SK-N-SH treated with all-trans-retinoic acid at 6 μM for 48 hours (cell line): ENCODE measurements around the gene CFTR.

Experiments
- GLIS3 ChIP-seq: fragments of 250-450 bp; sonication (Bioruptor Pico); IDR thresholded peaks from 2 replicates; pipeline ENCODE4 v1.5.0; 2020; ENCODE audit warnings: mild to moderate bottlenecking, moderate library complexity
- RARB ChIP-seq: fragments of 250-450 bp; sonication (Bioruptor Pico); IDR thresholded peaks from 2 replicates; pipeline ENCODE4 v1.8.0; 2021; ENCODE audit warnings: mild to moderate bottlenecking, moderate library complexity
- TOX ChIP-seq: fragments of 250-450 bp; sonication (Bioruptor Pico); IDR thresholded peaks from 2 replicates; pipeline ENCODE4 v1.8.0; 2021; ENCODE audit warnings: mild to moderate bottlenecking, moderate library complexity, borderline replicate concordance
- ZFP3 ChIP-seq: fragments of 250-450 bp; sonication (Bioruptor Pico); IDR thresholded peaks from 2 replicates; pipeline ENCODE4 v1.5.0; 2020; ENCODE audit warnings: mild to moderate bottlenecking, moderate library complexity
- ZFP30 ChIP-seq: fragments of 450-650 bp; formaldehyde crosslinking; IDR thresholded peaks from 2 replicates; pipeline ENCODE4 v1.5.0; 2022; ENCODE audit warnings: mild to moderate bottlenecking, moderate library complexity
- ZNF8 ChIP-seq: fragments of 450-650 bp; formaldehyde crosslinking; IDR thresholded peaks from 2 replicates; pipeline ENCODE4 v1.5.0; 2020; ENCODE audit warnings: mild to moderate bottlenecking, moderate library complexity
- TF ChIP-seq, protein P1 (sequence below): fragments of 250-450 bp; sonication (Bioruptor Pico); IDR thresholded peaks from 2 replicates; pipeline ENCODE4 v1.8.0; 2020; ENCODE audit warnings: mild to moderate bottlenecking, moderate library complexity, borderline replicate concordance
- TF ChIP-seq, protein P2 (sequence below): fragments of 250-450 bp; sonication (Bioruptor Pico); IDR thresholded peaks from 2 replicates; pipeline ENCODE4 v1.5.1; 2020; ENCODE audit warnings: low read depth, mild to moderate bottlenecking, moderate library complexity
- TF ChIP-seq, protein P3 (sequence below): fragments of 250-450 bp; sonication (Bioruptor Pico); IDR thresholded peaks from 2 replicates; pipeline ENCODE4 v1.5.0; 2020; ENCODE audit warnings: mild to moderate bottlenecking, moderate library complexity
- TF ChIP-seq, protein P4 (sequence below): fragments of 250-450 bp; sonication (Bioruptor Pico); IDR thresholded peaks from 2 replicates; pipeline ENCODE4 v1.5.1; 2021; ENCODE audit warnings: mild to moderate bottlenecking, moderate library complexity

DNA sequence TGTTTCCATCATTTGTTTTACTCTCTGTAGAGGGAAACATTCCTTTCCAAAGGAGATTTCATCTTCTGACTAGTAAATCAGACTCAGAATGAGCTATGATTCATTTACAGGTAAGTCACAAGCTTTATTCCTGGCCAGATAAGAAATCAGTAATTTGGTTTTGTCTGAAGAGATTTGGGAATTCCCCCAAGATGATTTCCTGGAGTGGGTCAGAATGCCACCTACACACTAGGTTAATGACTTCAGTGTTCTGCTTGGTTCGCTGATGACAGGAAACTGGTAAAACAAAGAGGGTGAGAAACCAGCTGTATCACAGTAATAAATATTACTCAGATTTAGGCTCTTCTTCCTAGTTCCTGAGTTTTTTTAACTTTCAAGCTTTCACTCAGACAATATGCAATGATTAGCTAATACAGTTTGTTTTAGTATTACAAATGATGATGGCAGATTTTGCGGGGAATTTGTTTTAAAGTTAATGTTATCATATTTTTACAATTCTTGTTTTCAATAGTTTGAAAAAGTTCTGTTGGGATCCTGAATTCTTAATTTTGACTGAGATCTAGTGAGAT is 44.3 kb upstream of the CFTR start:
- TF ChIP-seq ZFP3 (CRISPR knock-in tag) (no peak), TOX (CRISPR knock-in tag) (no peak), ZFP30 (CRISPR knock-in tag) (no peak), GLIS3 (no peak), ZNF8 (CRISPR knock-in tag) (no peak), RARB (CRISPR knock-in tag) (no peak)
- TF ChIP-seq, protein P1, sequence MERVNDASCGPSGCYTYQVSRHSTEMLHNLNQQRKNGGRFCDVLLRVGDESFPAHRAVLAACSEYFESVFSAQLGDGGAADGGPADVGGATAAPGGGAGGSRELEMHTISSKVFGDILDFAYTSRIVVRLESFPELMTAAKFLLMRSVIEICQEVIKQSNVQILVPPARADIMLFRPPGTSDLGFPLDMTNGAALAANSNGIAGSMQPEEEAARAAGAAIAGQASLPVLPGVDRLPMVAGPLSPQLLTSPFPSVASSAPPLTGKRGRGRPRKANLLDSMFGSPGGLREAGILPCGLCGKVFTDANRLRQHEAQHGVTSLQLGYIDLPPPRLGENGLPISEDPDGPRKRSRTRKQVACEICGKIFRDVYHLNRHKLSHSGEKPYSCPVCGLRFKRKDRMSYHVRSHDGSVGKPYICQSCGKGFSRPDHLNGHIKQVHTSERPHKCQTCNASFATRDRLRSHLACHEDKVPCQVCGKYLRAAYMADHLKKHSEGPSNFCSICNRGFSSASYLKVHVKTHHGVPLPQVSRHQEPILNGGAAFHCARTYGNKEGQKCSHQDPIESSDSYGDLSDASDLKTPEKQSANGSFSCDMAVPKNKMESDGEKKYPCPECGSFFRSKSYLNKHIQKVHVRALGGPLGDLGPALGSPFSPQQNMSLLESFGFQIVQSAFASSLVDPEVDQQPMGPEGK (CRISPR knock-in tag), result no peak
- TF ChIP-seq, protein P2, sequence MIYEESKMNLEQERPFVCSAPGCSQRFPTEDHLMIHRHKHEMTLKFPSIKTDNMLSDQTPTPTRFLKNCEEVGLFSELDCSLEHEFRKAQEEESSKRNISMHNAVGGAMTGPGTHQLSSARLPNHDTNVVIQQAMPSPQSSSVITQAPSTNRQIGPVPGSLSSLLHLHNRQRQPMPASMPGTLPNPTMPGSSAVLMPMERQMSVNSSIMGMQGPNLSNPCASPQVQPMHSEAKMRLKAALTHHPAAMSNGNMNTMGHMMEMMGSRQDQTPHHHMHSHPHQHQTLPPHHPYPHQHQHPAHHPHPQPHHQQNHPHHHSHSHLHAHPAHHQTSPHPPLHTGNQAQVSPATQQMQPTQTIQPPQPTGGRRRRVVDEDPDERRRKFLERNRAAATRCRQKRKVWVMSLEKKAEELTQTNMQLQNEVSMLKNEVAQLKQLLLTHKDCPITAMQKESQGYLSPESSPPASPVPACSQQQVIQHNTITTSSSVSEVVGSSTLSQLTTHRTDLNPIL (CRISPR knock-in tag), result no peak
- TF ChIP-seq, protein P3, sequence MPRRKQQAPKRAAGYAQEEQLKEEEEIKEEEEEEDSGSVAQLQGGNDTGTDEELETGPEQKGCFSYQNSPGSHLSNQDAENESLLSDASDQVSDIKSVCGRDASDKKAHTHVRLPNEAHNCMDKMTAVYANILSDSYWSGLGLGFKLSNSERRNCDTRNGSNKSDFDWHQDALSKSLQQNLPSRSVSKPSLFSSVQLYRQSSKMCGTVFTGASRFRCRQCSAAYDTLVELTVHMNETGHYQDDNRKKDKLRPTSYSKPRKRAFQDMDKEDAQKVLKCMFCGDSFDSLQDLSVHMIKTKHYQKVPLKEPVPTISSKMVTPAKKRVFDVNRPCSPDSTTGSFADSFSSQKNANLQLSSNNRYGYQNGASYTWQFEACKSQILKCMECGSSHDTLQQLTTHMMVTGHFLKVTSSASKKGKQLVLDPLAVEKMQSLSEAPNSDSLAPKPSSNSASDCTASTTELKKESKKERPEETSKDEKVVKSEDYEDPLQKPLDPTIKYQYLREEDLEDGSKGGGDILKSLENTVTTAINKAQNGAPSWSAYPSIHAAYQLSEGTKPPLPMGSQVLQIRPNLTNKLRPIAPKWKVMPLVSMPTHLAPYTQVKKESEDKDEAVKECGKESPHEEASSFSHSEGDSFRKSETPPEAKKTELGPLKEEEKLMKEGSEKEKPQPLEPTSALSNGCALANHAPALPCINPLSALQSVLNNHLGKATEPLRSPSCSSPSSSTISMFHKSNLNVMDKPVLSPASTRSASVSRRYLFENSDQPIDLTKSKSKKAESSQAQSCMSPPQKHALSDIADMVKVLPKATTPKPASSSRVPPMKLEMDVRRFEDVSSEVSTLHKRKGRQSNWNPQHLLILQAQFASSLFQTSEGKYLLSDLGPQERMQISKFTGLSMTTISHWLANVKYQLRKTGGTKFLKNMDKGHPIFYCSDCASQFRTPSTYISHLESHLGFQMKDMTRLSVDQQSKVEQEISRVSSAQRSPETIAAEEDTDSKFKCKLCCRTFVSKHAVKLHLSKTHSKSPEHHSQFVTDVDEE (CRISPR knock-in tag), result no peak
- TF ChIP-seq, protein P4, sequence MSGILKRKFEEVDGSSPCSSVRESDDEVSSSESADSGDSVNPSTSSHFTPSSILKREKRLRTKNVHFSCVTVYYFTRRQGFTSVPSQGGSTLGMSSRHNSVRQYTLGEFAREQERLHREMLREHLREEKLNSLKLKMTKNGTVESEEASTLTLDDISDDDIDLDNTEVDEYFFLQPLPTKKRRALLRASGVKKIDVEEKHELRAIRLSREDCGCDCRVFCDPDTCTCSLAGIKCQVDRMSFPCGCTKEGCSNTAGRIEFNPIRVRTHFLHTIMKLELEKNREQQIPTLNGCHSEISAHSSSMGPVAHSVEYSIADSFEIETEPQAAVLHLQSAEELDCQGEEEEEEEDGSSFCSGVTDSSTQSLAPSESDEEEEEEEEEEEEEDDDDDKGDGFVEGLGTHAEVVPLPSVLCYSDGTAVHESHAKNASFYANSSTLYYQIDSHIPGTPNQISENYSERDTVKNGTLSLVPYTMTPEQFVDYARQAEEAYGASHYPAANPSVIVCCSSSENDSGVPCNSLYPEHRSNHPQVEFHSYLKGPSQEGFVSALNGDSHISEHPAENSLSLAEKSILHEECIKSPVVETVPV, result no peak
